Sigmoid colon (tissue), 4 donors: ENCODE data around the gene MID2.
"Not testable (repeated sequence)": the region's sequence is repeated elsewhere in the genome, so short reads cannot be mapped to it uniquely, and the experiment has no call there.

Experiments
- CTCF ChIP-seq, 4 experiments: fragments of 450-650 bp in 3 of 4; fragments of 200-600 bp in 1 of 4; IDR thresholded peaks; one replicate each; pipeline ENCODE4 v1.5.1; 2016 to 2019; ENCODE audit warnings: antibody characterized with exemption in 4 of 4, mild to moderate bottlenecking in 3 of 4, moderate library complexity in 2 of 4
- POLR2A ChIP-seq, 2 donors: fragments of 450-650 bp; IDR thresholded peaks; one replicate each; pipeline ENCODE4 v1.6.1; 2016; ENCODE audit warnings: antibody characterized with exemption in 2 of 2, mild to moderate bottlenecking in 2 of 2, moderate library complexity in 2 of 2
- POLR2AphosphoS5 ChIP-seq, 4 donors: sonication (generic); formaldehyde crosslinking; IDR thresholded peaks; one replicate each; pipeline ENCODE4 v1.6.1; 2017; ENCODE audit warnings: antibody characterized with exemption in 4 of 4

- not testable (repeated sequence) for TF ChIP-seq CTCF, POLR2A, POLR2AphosphoS5 (IDR thresholded peaks at IDR 0.05)
Measured at GRCh38 chrX:107857041-107857440, 31.4 kb downstream of the MID2 start.
